Lower leg skin (tissue), 4 donors: ENCODE measurements around the gene PAK1IP1. TPM values are rescaled to one million over a fixed set of nuclear protein-coding genes. Genes with fewer than 3 reads are reported as not detected.

Source experiments
- DNase-seq, 2 donors: peaks; one replicate each; pipeline ENCODE4 v3.0.0-alpha.2; 2019; ENCODE audit warnings: low spot score in 2 of 2
- H3K4me3 ChIP-seq: fragments of 200-600 bp; sonication (generic); 2 replicates; pipeline ENCODE4 v1.5.1; 2017; ENCODE audit warnings: mild to moderate bottlenecking, low read depth; ENCODE audit not compliant: poor library complexity, severe bottlenecking
- CTCF ChIP-seq, 3 donors: fragments of 450-650 bp; IDR thresholded peaks; one replicate each; pipeline ENCODE4 v1.5.1; 2016; ENCODE audit warnings: antibody characterized with exemption in 3 of 3, mild to moderate bottlenecking in 3 of 3, moderate library complexity in 2 of 3
- POLR2A ChIP-seq, 2 donors: fragments of 450-650 bp; IDR thresholded peaks; one replicate each; pipeline ENCODE4 v1.6.1; 2016 to 2017; ENCODE audit warnings: antibody characterized with exemption in 2 of 2, mild to moderate bottlenecking in 1 of 2, moderate library complexity in 1 of 2
- WGBS, 2 donors: methylation state at CpG; one replicate each; pipeline ENCODE4 v1.1.5; 2018; 5-methylcytosine and 5-hydroxymethylcytosine counted together
- intact Hi-C: fragments of 100-400 bp; cut with DNase I; formaldehyde crosslinking; loops from one replicate; pipeline ENCODE4 v1.15.0; 2023; ENCODE audit warnings: low total_unique reads
- total RNA-seq, 4 donors: library from RNA; depleted of rRNA; stranded (reverse); fragments of >200 nt; gene quantifications; one replicate each; pipeline ENCODE4 v1.1.0, GENCODE V29; 2016

The PAK1IP1 gene
- total RNA-seq, 4 donors from 2014 or later: 5.5 to 13.2 (median 8.0) TPM

DNA sequence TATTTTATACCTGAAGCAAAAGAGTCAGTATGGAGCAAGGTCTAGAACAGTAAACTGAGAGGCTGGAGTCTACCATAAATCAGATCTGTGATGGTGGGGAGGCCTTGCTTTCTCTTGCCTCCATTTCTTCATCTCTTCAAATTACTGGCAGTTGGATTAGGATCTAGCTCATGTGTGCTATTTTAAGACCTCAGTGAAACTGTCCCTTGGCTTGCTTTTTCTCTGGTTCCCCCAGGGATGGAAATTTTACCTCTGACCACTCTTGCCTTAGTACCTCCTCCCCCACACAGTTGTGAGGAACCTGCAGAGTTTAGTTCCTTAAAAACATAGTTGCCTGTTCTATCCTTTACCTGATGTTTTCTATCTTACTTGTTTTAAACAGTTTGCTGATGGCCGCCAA, 61.3 kb downstream of the PAK1IP1 start:
- 83 to 86% methylated on average over 1 of the region's 1 CpG for WGBS, 2 donors
- intact Hi-C loops: no loop called here
- TF ChIP-seq POLR2A (IDR thresholded peaks at IDR 0.05) (no peak), CTCF (IDR thresholded peaks at IDR 0.05) (no peak)

More for the DNA sequence above, 61.3 kb downstream of the PAK1IP1 start:
- no peak overlapping the region for H3K4me3 ChIP-seq
- DNase-seq: no peak

Other genes starting within 250 kb of the PAK1IP1 start
- 10 to 100 TPM in 3 of 4 donors, 1 to 10 TPM in 1; 5.6 to 12.0 (median 10.7) TPM for gene GCNT2, start 173.6 kb upstream of the PAK1IP1 start, total RNA-seq
- not detected for gene C6orf52, start 356 bp upstream of the PAK1IP1 start, total RNA-seq
- 10 to 100 TPM; 69.5 to 99.6 (median 85.0) TPM for gene TMEM14C, start 28.1 kb downstream of the PAK1IP1 start, total RNA-seq
- gene TMEM14B, start 52.8 kb downstream of the PAK1IP1 start, total RNA-seq: 10 to 100 TPM; 34.9 to 56.7 (median 48.1) TPM
- not detected for gene MAK, start 143.6 kb downstream of the PAK1IP1 start, total RNA-seq
- gene GCM2, start 187.1 kb downstream of the PAK1IP1 start, total RNA-seq: not detected
- under 1 TPM in 3 of 4 donors, not detected in 1; 0.17 to 0.69 (median 0.29) TPM for gene SYCP2L, start 192.1 kb downstream of the PAK1IP1 start, total RNA-seq